ENCODE results near the gene RERE. TPM values are rescaled to one million over a fixed set of nuclear protein-coding genes. Genes with fewer than 3 reads are reported as not detected.

Gene RERE
- polyA plus RNA-seq, 1 of the 3 experiments (the other 2 are of a cell fraction): 8.1 TPM

DNA sequence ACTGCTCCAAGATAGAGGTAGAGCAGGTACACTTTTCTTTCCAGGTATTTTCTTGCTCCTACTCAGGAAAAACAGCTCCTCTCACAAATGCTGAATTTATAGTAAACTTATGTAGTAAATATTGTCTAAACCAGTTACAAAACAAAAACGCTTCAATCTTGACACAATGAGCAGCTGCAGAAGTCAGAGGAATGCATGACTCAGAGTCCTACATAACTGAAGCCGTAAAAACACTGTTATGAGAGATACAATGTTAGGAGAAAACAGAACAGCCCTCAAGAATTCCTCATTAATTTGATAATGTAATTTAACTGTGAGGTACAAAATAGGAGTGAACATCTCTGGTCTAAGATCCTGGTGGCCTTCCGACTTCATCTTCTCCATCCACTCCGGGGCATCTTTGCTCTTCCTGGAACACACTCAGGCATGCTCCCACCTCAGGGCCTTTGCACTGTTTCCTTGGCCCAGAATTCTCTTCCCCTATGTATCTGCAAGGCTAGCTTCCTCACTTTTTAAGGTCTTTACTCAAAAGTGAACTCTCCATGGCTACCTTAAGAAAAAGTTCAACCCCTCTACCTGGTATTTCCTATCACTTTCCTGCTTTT, 361.0 kb downstream of the RERE start:
- ChIA-PET POLR2A (no interaction called here), CTCF (interaction anchor here (1.7 kb wide), 1 partner anchor 481 kb away, joined by 3 read pairs; no protein-coding TSS in a partner anchor)
- H3K4me3 ChIP-seq (ENCODE audit: low read depth in 2 of 2, low read length in 1 of 2): no peak overlapping the region
- 35% methylated on average over 4 of the region's 4 CpGs for WGBS (ENCODE audit: low lambda C conversion rate)
- H3K27ac ChIP-seq (ENCODE audit: low read depth in 2 of 2, low read length in 1 of 2): peak overlapping the region; percentile 67 to 76
- peaks cover 21% of the 10 kb centered on the region for H3F3A ChIP-seq (replicated peaks; ENCODE audit: insufficient read depth)
- no peaks in the 10 kb centered on the region for H3K36me3 ChIP-seq (replicated peaks in 1 of 2; ENCODE audit: control insufficient read depth in 1 of 2, insufficient read depth in 2 of 2, low read length in 1 of 2)
- H4K20me1 ChIP-seq (ENCODE audit: insufficient read depth): no peaks in the 10 kb centered on the region
- DNase-seq: no peak
- no peak overlapping the region; the same call in 1 of the 2 replicates for H2AFZ ChIP-seq (ENCODE audit: low read depth)
- no peak overlapping the region for H3K9ac ChIP-seq
- H3K9me3 ChIP-seq: no peaks in the 10 kb centered on the region
- H3K79me2 ChIP-seq (ENCODE audit: insufficient read depth): peaks cover 18% of the 10 kb centered on the region
- H3K4me2 ChIP-seq: peak overlapping the region; percentile 54; the same call in 1 of the 2 replicates
- no peaks in the 10 kb centered on the region for H3K9me2 ChIP-seq
- TF ChIP-seq, protein P1, sequence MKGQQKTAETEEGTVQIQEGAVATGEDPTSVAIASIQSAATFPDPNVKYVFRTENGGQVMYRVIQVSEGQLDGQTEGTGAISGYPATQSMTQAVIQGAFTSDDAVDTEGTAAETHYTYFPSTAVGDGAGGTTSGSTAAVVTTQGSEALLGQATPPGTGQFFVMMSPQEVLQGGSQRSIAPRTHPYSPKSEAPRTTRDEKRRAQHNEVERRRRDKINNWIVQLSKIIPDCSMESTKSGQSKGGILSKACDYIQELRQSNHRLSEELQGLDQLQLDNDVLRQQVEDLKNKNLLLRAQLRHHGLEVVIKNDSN (IDR thresholded peaks at IDR 0.05; ENCODE audit: borderline replicate concordance, low read depth): no peak
- TF ChIP-seq EP300 (IDR thresholded peaks at IDR 0.05; ENCODE audit: borderline replicate concordance in 1 of 2, low read depth in 1 of 2, low read length in 1 of 2) (0 out of 4 replicates have a peak, but pooled peaks of 1 of the 2 experiments have one; percentile 18), JUND (IDR thresholded peaks at IDR 0.05) (peak; percentile 70), FOSL2 (IDR thresholded peaks at IDR 0.05; ENCODE audit: borderline replicate concordance, low read depth) (peak; percentile 73; the same call in 1 of the 2 replicates), TCF12 (IDR thresholded peaks at IDR 0.05) (peak; percentile 86), YY1 (IDR thresholded peaks at IDR 0.05; ENCODE audit: low read depth) (no peak)
- TF ChIP-seq, protein P2, sequence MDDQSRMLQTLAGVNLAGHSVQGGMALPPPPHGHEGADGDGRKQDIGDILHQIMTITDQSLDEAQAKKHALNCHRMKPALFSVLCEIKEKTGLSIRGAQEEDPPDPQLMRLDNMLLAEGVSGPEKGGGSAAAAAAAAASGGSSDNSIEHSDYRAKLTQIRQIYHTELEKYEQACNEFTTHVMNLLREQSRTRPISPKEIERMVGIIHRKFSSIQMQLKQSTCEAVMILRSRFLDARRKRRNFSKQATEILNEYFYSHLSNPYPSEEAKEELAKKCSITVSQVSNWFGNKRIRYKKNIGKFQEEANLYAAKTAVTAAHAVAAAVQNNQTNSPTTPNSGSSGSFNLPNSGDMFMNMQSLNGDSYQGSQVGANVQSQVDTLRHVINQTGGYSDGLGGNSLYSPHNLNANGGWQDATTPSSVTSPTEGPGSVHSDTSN (IDR thresholded peaks at IDR 0.05): peak; percentile 77
- TF ChIP-seq, protein P3, sequence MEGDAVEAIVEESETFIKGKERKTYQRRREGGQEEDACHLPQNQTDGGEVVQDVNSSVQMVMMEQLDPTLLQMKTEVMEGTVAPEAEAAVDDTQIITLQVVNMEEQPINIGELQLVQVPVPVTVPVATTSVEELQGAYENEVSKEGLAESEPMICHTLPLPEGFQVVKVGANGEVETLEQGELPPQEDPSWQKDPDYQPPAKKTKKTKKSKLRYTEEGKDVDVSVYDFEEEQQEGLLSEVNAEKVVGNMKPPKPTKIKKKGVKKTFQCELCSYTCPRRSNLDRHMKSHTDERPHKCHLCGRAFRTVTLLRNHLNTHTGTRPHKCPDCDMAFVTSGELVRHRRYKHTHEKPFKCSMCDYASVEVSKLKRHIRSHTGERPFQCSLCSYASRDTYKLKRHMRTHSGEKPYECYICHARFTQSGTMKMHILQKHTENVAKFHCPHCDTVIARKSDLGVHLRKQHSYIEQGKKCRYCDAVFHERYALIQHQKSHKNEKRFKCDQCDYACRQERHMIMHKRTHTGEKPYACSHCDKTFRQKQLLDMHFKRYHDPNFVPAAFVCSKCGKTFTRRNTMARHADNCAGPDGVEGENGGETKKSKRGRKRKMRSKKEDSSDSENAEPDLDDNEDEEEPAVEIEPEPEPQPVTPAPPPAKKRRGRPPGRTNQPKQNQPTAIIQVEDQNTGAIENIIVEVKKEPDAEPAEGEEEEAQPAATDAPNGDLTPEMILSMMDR (IDR thresholded peaks at IDR 0.05): no peak
- H3K4me1 ChIP-seq (ENCODE audit: control insufficient read depth in 1 of 2, insufficient read depth in 2 of 2, low read depth in 1 of 2, low read length in 1 of 2): peaks cover 23 to 48% of the 10 kb centered on the region in 2 experiments; a peak in 3 of 4 replicates
- H3K27me3 ChIP-seq (ENCODE audit: insufficient read depth): no peaks in the 10 kb centered on the region

DNA sequence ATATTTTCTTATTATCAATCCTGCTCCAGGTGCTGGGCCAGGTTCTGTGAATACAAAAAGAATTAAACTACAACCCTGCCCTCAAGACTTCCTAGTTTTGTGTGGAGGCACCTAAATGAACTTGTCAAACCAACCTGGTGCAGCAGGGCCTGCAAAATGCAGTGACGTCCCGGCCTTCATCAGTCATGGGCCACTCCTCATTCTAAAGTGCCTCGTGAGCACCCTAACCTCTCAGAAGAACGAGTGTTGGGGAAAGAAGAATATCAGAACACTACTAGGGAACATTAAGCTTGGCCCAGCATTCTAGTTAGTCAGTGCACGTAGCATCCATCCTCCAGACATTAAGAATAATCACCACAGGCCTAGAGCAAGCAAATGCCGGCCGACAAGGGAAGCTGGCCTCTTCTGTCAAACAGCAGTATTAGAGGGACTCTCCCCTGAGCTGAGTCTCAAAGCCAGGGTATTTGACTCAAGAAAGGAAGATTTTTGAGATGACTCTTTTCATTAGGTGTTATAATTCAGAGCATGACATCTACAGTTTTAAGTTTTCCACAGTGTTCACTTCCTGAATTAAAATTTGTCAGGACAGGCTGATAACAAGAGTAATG, 361.6 kb downstream of the RERE start:
- ChIA-PET POLR2A (no interaction called here), CTCF (interaction anchor here (1.7 kb wide), 1 partner anchor 480 kb away, joined by 3 read pairs; no protein-coding TSS in a partner anchor)
- H3K9ac ChIP-seq: no peak overlapping the region
- peak overlapping the region; percentile 50 to 76 for H3K27ac ChIP-seq (ENCODE audit: low read depth in 2 of 2, low read length in 1 of 2)
- H3K27me3 ChIP-seq (ENCODE audit: insufficient read depth): no peaks in the 10 kb centered on the region
- TF ChIP-seq POLR2AphosphoS5 (IDR thresholded peaks at IDR 0.05; ENCODE audit: low read depth, low read length) (no peak), FOXJ3 (CRISPR knock-in tag; IDR thresholded peaks at IDR 0.05) (no peak), RAD21 (IDR thresholded peaks at IDR 0.05; ENCODE audit: low read length) (no peak), NRF1 (IDR thresholded peaks at IDR 0.05; ENCODE audit: low read depth, low read length) (no peak), YY1 (IDR thresholded peaks at IDR 0.05; ENCODE audit: low read depth) (no peak), RFX5 (IDR thresholded peaks at IDR 0.05; ENCODE audit: low read length) (no peak), GABPA (IDR thresholded peaks at IDR 0.05; ENCODE audit: low read depth) (no peak), TAF1 (IDR thresholded peaks at IDR 0.05; ENCODE audit: borderline replicate concordance, low read depth, low read length) (no peak)
- TF ChIP-seq, protein P4, sequence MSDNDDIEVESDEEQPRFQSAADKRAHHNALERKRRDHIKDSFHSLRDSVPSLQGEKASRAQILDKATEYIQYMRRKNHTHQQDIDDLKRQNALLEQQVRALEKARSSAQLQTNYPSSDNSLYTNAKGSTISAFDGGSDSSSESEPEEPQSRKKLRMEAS (IDR thresholded peaks at IDR 0.05; ENCODE audit: low read depth): no peak
- TF ChIP-seq, protein P5, sequence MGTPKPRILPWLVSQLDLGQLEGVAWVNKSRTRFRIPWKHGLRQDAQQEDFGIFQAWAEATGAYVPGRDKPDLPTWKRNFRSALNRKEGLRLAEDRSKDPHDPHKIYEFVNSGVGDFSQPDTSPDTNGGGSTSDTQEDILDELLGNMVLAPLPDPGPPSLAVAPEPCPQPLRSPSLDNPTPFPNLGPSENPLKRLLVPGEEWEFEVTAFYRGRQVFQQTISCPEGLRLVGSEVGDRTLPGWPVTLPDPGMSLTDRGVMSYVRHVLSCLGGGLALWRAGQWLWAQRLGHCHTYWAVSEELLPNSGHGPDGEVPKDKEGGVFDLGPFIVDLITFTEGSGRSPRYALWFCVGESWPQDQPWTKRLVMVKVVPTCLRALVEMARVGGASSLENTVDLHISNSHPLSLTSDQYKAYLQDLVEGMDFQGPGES (IDR thresholded peaks at IDR 0.05; ENCODE audit: low read depth, low read length): no peak
- TF ChIP-seq, protein P6, sequence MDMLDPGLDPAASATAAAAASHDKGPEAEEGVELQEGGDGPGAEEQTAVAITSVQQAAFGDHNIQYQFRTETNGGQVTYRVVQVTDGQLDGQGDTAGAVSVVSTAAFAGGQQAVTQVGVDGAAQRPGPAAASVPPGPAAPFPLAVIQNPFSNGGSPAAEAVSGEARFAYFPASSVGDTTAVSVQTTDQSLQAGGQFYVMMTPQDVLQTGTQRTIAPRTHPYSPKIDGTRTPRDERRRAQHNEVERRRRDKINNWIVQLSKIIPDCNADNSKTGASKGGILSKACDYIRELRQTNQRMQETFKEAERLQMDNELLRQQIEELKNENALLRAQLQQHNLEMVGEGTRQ (IDR thresholded peaks at IDR 0.05; ENCODE audit: borderline replicate concordance, low read depth, low read length): no peak
- TF ChIP-seq, protein P2 (IDR thresholded peaks at IDR 0.05): no peak
- H4K20me1 ChIP-seq (ENCODE audit: insufficient read depth): no peaks in the 10 kb centered on the region
- WGBS (ENCODE audit: low lambda C conversion rate): 93% methylated on average over 7 of the region's 7 CpGs
- H3K4me2 ChIP-seq: peak overlapping the region; percentile 54; the same call in 1 of the 2 replicates
- no peaks in the 10 kb centered on the region for H3K9me2 ChIP-seq
- peaks cover 21% of the 10 kb centered on the region for H3F3A ChIP-seq (replicated peaks; ENCODE audit: insufficient read depth)
- peaks cover 18% of the 10 kb centered on the region for H3K79me2 ChIP-seq (ENCODE audit: insufficient read depth)
- no peak for DNase-seq
- peaks cover 17 to 42% of the 10 kb centered on the region in 2 experiments; a peak in 3 of 4 replicates for H3K4me1 ChIP-seq (ENCODE audit: control insufficient read depth in 1 of 2, insufficient read depth in 2 of 2, low read depth in 1 of 2, low read length in 1 of 2)
- no peaks in the 10 kb centered on the region for H3K36me3 ChIP-seq (replicated peaks in 1 of 2; ENCODE audit: control insufficient read depth in 1 of 2, insufficient read depth in 2 of 2, low read length in 1 of 2)
- H3K4me3 ChIP-seq (ENCODE audit: low read depth in 2 of 2, low read length in 1 of 2): no peak overlapping the region
- H2AFZ ChIP-seq (ENCODE audit: low read depth): no peak overlapping the region; the same call in 1 of the 2 replicates
- no peaks in the 10 kb centered on the region for H3K9me3 ChIP-seq

Measured in SK-N-SH (cell line).